Gastrocnemius medialis (tissue), 4 donors: ENCODE measurements around the gene MAS1. TPM values are rescaled to one million over a fixed set of nuclear protein-coding genes. Genes with fewer than 3 reads are reported as not detected.

Experiments used
- ATAC-seq, 2 donors: fragments of 150-250 bp; one replicate each; pipeline ENCODE4 v1.9.1; 2016
- DNase-seq, 2 donors: peaks; one replicate each; pipeline ENCODE4 v3.0.0-alpha.2; 2019
- H3K27ac ChIP-seq, 4 donors: fragments of 200-600 bp; sonication (generic); 1 replicate in 1 of 4; 2 replicates in 3 of 4; pipeline ENCODE4 v1.5.1; 2016 to 2018; ENCODE audit warnings: mild to moderate bottlenecking in 2 of 4, moderate library complexity in 1 of 4
- H3K27me3 ChIP-seq, 3 donors: fragments of 200-600 bp; sonication (generic) in 2 of 3; 1 replicate in 1 of 3; 2 replicates in 2 of 3; pipeline versions ENCODE4 v1.5.1 to v1.6.0; 2016 to 2019; ENCODE audit warnings: mild to moderate bottlenecking in 1 of 3, moderate library complexity in 1 of 3
- H3K36me3 ChIP-seq, 2 donors: fragments of 200-600 bp; sonication (generic) in 1 of 2; one replicate each; pipeline ENCODE4 v1.5.1; 2017 to 2018
- H3K4me1 ChIP-seq, 2 donors: fragments of 200-600 bp; sonication (generic) in 1 of 2; one replicate each; pipeline ENCODE4 v1.5.1; 2016 to 2017; ENCODE audit warnings: mild to moderate bottlenecking in 2 of 2
- H3K4me3 ChIP-seq, 4 donors: fragments of 200-600 bp; sonication (generic) in 3 of 4; 1 replicate in 1 of 4; 2 replicates in 3 of 4; pipeline ENCODE4 v1.5.1; 2016 to 2019; ENCODE audit warnings: mild to moderate bottlenecking in 2 of 4
- H3K9me3 ChIP-seq, 3 donors: fragments of 200-600 bp; sonication (generic) in 2 of 3; 1 replicate in 1 of 3; 2 replicates in 2 of 3; pipeline ENCODE4 v1.5.1; 2016 to 2019
- POLR2A ChIP-seq, 2 donors: fragments of 450-650 bp; IDR thresholded peaks; one replicate each; pipeline ENCODE4 v1.6.1; 2017; ENCODE audit warnings: antibody characterized with exemption in 2 of 2, mild to moderate bottlenecking in 2 of 2, moderate library complexity in 2 of 2
- in situ Hi-C, 4 donors: fragments of 200-750 bp; cut with MboI; loops; one replicate each; pipeline versions ENCODE4 v1.15.0 to v1.8.0; 2017; ENCODE audit warnings: low sequenced_read_pairs in 4 of 4
- intact Hi-C: fragments of 100-400 bp; cut with DNase I; formaldehyde crosslinking; loops from one replicate; pipeline ENCODE4 v1.15.1; 2023; ENCODE audit warnings: low total_unique reads
- total RNA-seq, 4 donors: library from RNA; depleted of rRNA; stranded (reverse); fragments of >200 nt; gene quantifications; one replicate each; pipeline versions ENCODE4 v1.1.0 to v1.2.3, GENCODE V29; 2016
- TF ChIP-seq, protein P1 (sequence below), 5 experiments: fragments of 450-650 bp in 3 of 5; fragments of 200-600 bp in 2 of 5; sonication (generic) in 2 of 5; IDR thresholded peaks in 4 of 5; conservative IDR thresholded peaks in 1 of 5; 1 replicate in 4 of 5; 2 replicates in 1 of 5; pipeline ENCODE4 v1.5.1; 2016 to 2019; ENCODE audit warnings: antibody characterized with exemption in 5 of 5, mild to moderate bottlenecking in 3 of 5, moderate library complexity in 3 of 5

MAS1 gene
- total RNA-seq, 4 donors from 2014 or later, result not detected

DNA sequence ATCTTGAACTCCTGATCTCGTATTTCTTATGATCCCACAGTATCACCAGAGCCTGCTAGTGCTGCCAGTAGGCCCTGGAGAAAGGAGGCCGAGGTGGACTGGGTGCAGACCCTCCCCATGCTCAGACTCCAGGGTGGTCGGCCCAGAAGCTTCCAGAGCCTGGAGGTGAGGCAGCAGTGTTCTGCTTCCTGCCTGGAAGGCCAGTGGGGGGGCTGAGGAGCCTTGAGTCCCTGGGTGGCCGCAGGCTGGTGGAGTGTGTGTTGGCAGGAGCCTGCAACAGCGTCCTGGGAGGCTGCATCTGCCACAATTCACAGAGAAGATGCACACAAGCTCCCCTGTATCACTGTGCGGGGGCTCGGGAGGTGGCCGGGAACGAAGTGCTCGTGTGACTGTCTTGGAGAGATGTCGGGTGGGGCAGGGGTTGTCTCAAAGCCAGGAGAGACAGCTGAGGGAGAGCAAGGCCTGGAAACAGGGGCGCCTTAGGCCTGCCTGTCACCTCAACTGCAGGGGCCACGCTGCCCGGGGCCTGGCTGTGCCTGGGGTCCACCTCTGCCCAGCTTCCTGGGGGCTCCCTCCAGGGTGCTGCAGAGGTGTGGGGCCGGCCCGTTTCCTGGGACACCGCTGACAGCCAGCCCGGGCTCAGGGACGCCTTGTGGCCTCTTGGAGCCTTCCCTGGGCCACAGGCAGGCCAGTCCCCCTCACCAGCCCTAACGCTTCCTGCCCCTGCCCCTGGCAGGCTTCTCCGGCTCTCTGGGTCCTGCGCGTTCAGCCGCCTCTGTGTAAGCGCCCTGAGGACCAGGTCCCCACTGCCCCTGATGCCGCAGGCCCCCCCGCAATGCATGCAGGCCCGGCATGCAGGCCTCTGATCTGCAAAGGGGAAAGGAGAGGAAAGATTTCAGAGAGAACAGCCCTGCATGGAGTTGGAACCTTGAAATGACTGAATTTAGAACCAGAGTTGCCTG lies 24.2 kb upstream of the MAS1 start:
- DNase-seq (no peak), ATAC-seq (no peak)
- Histone ChIP-seq H3K36me3 (no peaks in the 10 kb centered on the region), H3K4me1 (peaks cover 0 to 3% of the 10 kb centered on the region in 2 donors), H3K27ac (no peak overlapping the region), H3K9me3 (no peaks in the 10 kb centered on the region), H3K27me3 (no peaks in the 10 kb centered on the region), H3K4me3 (no peak overlapping the region)
- in situ Hi-C loops, result loop anchor here (5.0 to 25.0 kb wide), 6 partner anchors 68 to 596 kb away; no protein-coding TSS in a partner anchor
- intact Hi-C loops, result loop anchor here (10.0 kb wide), 1 partner anchor 218 kb away; no protein-coding TSS in a partner anchor
- TF ChIP-seq POLR2A (IDR thresholded peaks at IDR 0.05), result no peak
- TF ChIP-seq, protein P1, sequence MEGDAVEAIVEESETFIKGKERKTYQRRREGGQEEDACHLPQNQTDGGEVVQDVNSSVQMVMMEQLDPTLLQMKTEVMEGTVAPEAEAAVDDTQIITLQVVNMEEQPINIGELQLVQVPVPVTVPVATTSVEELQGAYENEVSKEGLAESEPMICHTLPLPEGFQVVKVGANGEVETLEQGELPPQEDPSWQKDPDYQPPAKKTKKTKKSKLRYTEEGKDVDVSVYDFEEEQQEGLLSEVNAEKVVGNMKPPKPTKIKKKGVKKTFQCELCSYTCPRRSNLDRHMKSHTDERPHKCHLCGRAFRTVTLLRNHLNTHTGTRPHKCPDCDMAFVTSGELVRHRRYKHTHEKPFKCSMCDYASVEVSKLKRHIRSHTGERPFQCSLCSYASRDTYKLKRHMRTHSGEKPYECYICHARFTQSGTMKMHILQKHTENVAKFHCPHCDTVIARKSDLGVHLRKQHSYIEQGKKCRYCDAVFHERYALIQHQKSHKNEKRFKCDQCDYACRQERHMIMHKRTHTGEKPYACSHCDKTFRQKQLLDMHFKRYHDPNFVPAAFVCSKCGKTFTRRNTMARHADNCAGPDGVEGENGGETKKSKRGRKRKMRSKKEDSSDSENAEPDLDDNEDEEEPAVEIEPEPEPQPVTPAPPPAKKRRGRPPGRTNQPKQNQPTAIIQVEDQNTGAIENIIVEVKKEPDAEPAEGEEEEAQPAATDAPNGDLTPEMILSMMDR (IDR thresholded peaks at IDR 0.05 in 4 of 5, conservative IDR thresholded peaks at IDR 0.05 in 1 of 5), result no peak

DNA sequence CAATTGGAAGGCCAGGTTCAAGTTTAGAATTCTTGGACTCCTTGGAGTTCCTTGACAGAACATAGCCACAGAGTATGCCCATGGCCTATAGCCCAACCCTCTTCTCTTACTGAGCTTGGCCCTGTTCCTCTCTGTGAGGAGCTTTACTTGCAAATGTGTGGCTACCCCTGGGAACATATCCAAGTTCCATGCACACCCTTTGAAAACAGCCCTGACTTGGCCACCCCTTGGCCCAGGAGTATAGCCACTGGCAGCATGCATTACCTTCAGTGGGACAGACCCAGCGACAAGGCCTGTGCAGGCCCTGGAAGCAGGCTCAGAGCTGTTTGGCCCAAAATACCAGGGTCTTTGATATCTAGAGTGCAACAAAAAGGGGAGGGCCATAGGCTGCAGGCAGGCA lies 19.5 kb upstream of the MAS1 start:
- Histone ChIP-seq H3K27ac (no peak overlapping the region), H3K4me3 (no peak overlapping the region), H3K36me3 (no peaks in the 10 kb centered on the region), H3K27me3 (no peaks in the 10 kb centered on the region), H3K9me3 (no peaks in the 10 kb centered on the region), H3K4me1 (no peaks in the 10 kb centered on the region)
- DNase-seq (no peak), ATAC-seq (no peak)
- in situ Hi-C loops, result loop anchor here in 3 of 4 donors (10.0 to 25.0 kb wide), 4 partner anchors 166 to 591 kb away; no protein-coding TSS in a partner anchor
- TF ChIP-seq, protein P1 (IDR thresholded peaks at IDR 0.05 in 4 of 5, conservative IDR thresholded peaks at IDR 0.05 in 1 of 5), result no peak
- no peak for TF ChIP-seq POLR2A (IDR thresholded peaks at IDR 0.05)
- intact Hi-C loops, result no loop called here

DNA sequence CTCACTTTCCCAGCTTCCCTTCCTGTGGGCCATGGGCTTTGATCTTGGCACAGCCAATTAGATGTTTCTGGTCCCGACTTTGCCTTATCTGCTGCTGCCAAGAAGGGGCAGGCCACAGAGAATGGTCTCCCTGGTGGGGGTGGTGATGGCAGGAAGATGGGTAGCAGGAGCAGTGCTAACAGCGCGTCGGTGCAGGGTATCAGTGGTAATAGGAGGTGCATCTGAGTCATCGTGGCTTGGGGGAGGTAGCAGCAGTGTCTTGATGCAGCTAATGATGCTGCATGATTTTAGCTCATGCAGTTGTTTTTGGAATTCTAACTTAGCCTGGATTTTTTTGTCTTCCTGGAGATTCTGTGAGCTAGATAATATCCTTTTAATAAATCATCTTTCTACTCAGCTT lies 18.9 kb upstream of the MAS1 start:
- ATAC-seq (no peak), DNase-seq (no peak)
- H3K9me3 ChIP-seq, result no peaks in the 10 kb centered on the region
- intact Hi-C loops (no loop called here), in situ Hi-C loops (loop anchor here in 3 of 4 donors (10.0 to 25.0 kb wide), 4 partner anchors 165 to 590 kb away; no protein-coding TSS in a partner anchor)
- no peaks in the 10 kb centered on the region for H3K4me1 ChIP-seq
- no peak overlapping the region for H3K27ac ChIP-seq
- no peak for TF ChIP-seq POLR2A (IDR thresholded peaks at IDR 0.05)
- TF ChIP-seq, protein P1 (IDR thresholded peaks at IDR 0.05 in 4 of 5, conservative IDR thresholded peaks at IDR 0.05 in 1 of 5), result no peak
- H3K36me3 ChIP-seq, result no peaks in the 10 kb centered on the region
- H3K4me3 ChIP-seq, result no peak overlapping the region
- no peaks in the 10 kb centered on the region for H3K27me3 ChIP-seq

GRCh38 chr6:159874435-159874834 lies 16.4 kb upstream of the MAS1 start:
- in situ Hi-C loops, result loop anchor here in 3 of 4 donors (10.0 to 25.0 kb wide), 4 partner anchors 163 to 588 kb away; no protein-coding TSS in a partner anchor
- no peaks in the 10 kb centered on the region for H3K9me3 ChIP-seq
- H3K27ac ChIP-seq, result no peak overlapping the region
- intact Hi-C loops, result no loop called here
- H3K36me3 ChIP-seq, result no peaks in the 10 kb centered on the region
- no peak for TF ChIP-seq POLR2A (IDR thresholded peaks at IDR 0.05)
- TF ChIP-seq, protein P1 (IDR thresholded peaks at IDR 0.05 in 4 of 5, conservative IDR thresholded peaks at IDR 0.05 in 1 of 5), result no peak
- no peak overlapping the region for H3K4me3 ChIP-seq
- H3K4me1 ChIP-seq, result no peaks in the 10 kb centered on the region
- ATAC-seq, result no peak
- no peak for DNase-seq
- no peaks in the 10 kb centered on the region for H3K27me3 ChIP-seq
